ENCODE measurements around the gene EDN2. TPM values are rescaled to one million over a fixed set of nuclear protein-coding genes. Genes with fewer than 3 reads are reported as not detected.

The EDN2 gene
- total RNA-seq, 1 donor from 2014 or later: 3.5 TPM

- no peak overlapping the region for H3K27ac Mint-ChIP-seq
- no peaks in the 10 kb centered on the region for H3K27me3 Mint-ChIP-seq (ENCODE audit: low read depth)
- no peaks in the 10 kb centered on the region for H3K36me3 Mint-ChIP-seq
- no peak for DNase-seq (ENCODE audit: low spot score in 2 of 2, unreplicated experiment in 2 of 2)
- no peak overlapping the region for H3K4me3 Mint-ChIP-seq
- peaks cover 4% of the 10 kb centered on the region for H3K9me3 Mint-ChIP-seq
- peaks cover 51% of the 10 kb centered on the region for H3K4me1 Mint-ChIP-seq
- no peak for TF ChIP-seq CTCF (IDR thresholded peaks at IDR 0.05; ENCODE audit: unreplicated experiment)
These were observed 39.7 kb downstream of the EDN2 start for GRCh38 chr1:41444785-41445184.

GRCh38 chr1:41444246-41444645 is 40.2 kb downstream of the EDN2 start:
- no peak for TF ChIP-seq CTCF (IDR thresholded peaks at IDR 0.05; ENCODE audit: unreplicated experiment)
- Mint-ChIP-seq H3K27ac (no peak overlapping the region), H3K36me3 (no peaks in the 10 kb centered on the region), H3K4me1 (peaks cover 45% of the 10 kb centered on the region), H3K9me3 (peaks cover 4% of the 10 kb centered on the region), H3K27me3 (ENCODE audit: low read depth) (no peaks in the 10 kb centered on the region), H3K4me3 (no peak overlapping the region)
- DNase-seq (ENCODE audit: low spot score in 2 of 2, unreplicated experiment in 2 of 2): no peak

- Mint-ChIP-seq H3K36me3 (no peaks in the 10 kb centered on the region), H3K27me3 (ENCODE audit: low read depth) (no peaks in the 10 kb centered on the region), H3K4me3 (no peak overlapping the region), H3K27ac (peak overlapping the region; percentile 80), H3K4me1 (peaks cover 37% of the 10 kb centered on the region), H3K9me3 (peaks cover 4% of the 10 kb centered on the region)
- no peak for DNase-seq (ENCODE audit: low spot score in 2 of 2, unreplicated experiment in 2 of 2)
- no peak for TF ChIP-seq CTCF (IDR thresholded peaks at IDR 0.05; ENCODE audit: unreplicated experiment)
These were observed 41.7 kb downstream of the EDN2 start for GRCh38 chr1:41442697-41443251.

- DNase-seq (ENCODE audit: low spot score in 2 of 2, unreplicated experiment in 2 of 2): no peak
- peak overlapping the region; percentile 56 for H3K27ac Mint-ChIP-seq
- no peak overlapping the region for H3K4me3 Mint-ChIP-seq
- H3K9me3 Mint-ChIP-seq: peaks cover 4% of the 10 kb centered on the region
- H3K36me3 Mint-ChIP-seq: no peaks in the 10 kb centered on the region
- no peaks in the 10 kb centered on the region for H3K27me3 Mint-ChIP-seq (ENCODE audit: low read depth)
- peaks cover 45% of the 10 kb centered on the region for H3K4me1 Mint-ChIP-seq
- no peak for TF ChIP-seq CTCF (IDR thresholded peaks at IDR 0.05; ENCODE audit: unreplicated experiment)
These were observed 44.0 kb downstream of the EDN2 start for GRCh38 chr1:41440321-41441085.

- no peaks in the 10 kb centered on the region for H3K36me3 Mint-ChIP-seq
- no peaks in the 10 kb centered on the region for H3K27me3 Mint-ChIP-seq (ENCODE audit: low read depth)
- peaks cover 58% of the 10 kb centered on the region for H3K4me1 Mint-ChIP-seq
- H3K4me3 Mint-ChIP-seq: no peak overlapping the region
- TF ChIP-seq CTCF (IDR thresholded peaks at IDR 0.05; ENCODE audit: unreplicated experiment): no peak
- no peak overlapping the region for H3K27ac Mint-ChIP-seq
- no peak for DNase-seq (ENCODE audit: low spot score in 2 of 2, unreplicated experiment in 2 of 2)
- H3K9me3 Mint-ChIP-seq: no peaks in the 10 kb centered on the region
These were observed 45.2 kb downstream of the EDN2 start for GRCh38 chr1:41439234-41439633.

Measured in mesothelial cell of epicardium (in vitro differentiated cells).